GM12875 (cell line): Measurements from ENCODE around the gene PLXNC1.

Experiments used
- H3K4me3 ChIP-seq: one replicate; pipeline ENCODE4 v1.5.1; 2011; ENCODE audit warnings: low read depth, low read length, control low read depth
- CTCF ChIP-seq: IDR thresholded peaks from 2 replicates; pipeline ENCODE4 v1.5.1; 2011; ENCODE audit warnings: low read depth, mild to moderate bottlenecking, control low read depth, inconsistent platforms, low read length, moderate library complexity, borderline replicate concordance; ENCODE audit not compliant: insufficient read depth

Gene PLXNC1

GRCh38 chr12:94157181-94157580 lies 8.8 kb downstream of the PLXNC1 start:
- H3K4me3 ChIP-seq: no peak overlapping the region
- TF ChIP-seq CTCF: no peak

GRCh38 chr12:94157981-94158411 lies 9.6 kb downstream of the PLXNC1 start:
- peak overlapping the region; percentile 18 for H3K4me3 ChIP-seq
- TF ChIP-seq CTCF: no peak

- H3K4me3 ChIP-seq: no peak overlapping the region
- TF ChIP-seq CTCF: no peak
Measured at GRCh38 chr12:94158666-94159065, 10.3 kb downstream of the PLXNC1 start.

- no peak overlapping the region for H3K4me3 ChIP-seq
- no peak for TF ChIP-seq CTCF
Measured at GRCh38 chr12:94162108-94162507, 13.7 kb downstream of the PLXNC1 start.

GRCh38 chr12:94163850-94164249 lies 15.5 kb downstream of the PLXNC1 start:
- no peak overlapping the region for H3K4me3 ChIP-seq
- TF ChIP-seq CTCF: no peak

GRCh38 chr12:94165138-94165537 lies 16.8 kb downstream of the PLXNC1 start:
- no peak for TF ChIP-seq CTCF
- H3K4me3 ChIP-seq: no peak overlapping the region

GRCh38 chr12:94165670-94166364 lies 17.4 kb downstream of the PLXNC1 start:
- TF ChIP-seq CTCF: no peak
- H3K4me3 ChIP-seq: no peak overlapping the region
